GM19023 (cell line): ENCODE results near the gene SCAPER.

Experiments used
- ATAC-seq: cut with Tn5 transposase; IDR thresholded peaks from one replicate; pipeline ENCODE4 v1.9.1; 2021; ENCODE audit warnings: mild to moderate bottlenecking, moderate library complexity; ENCODE audit not compliant: unreplicated experiment

Gene SCAPER

GRCh38 chr15:76378691-76379090 is 526.4 kb downstream of the SCAPER start:
- no peak for ATAC-seq

- ATAC-seq = no peak
Measured at GRCh38 chr15:76377751-76378150, 527.4 kb downstream of the SCAPER start.

DNA sequence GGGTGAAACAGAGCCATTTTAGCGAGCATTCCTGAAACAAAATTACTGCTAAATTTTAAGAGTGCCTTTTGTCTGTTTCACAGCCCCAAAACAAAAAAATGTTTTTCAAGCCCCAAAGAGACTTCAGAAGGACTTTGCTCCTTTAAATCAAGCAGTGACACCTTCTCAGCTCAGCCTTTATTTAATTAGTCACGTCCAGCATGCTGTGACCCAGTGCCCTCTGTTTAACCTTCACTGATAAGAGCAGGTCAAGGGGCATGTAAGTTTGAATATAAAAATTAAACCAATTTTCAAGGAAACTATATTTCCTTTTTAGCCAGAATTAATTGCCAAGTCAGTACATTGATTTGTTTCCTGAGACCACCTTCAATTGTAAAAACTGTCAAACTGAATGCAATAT is 527.9 kb downstream of the SCAPER start:
- no peak for ATAC-seq

- no peak for ATAC-seq
Measured at GRCh38 chr15:76376816-76377215, 528.3 kb downstream of the SCAPER start.

- no peak for ATAC-seq
Measured at GRCh38 chr15:76376029-76376428, 529.1 kb downstream of the SCAPER start.

- no peak for ATAC-seq
Measured at GRCh38 chr15:76368122-76368621, 537.0 kb downstream of the SCAPER start.

GRCh38 chr15:76366714-76367113 is 538.4 kb downstream of the SCAPER start:
- ATAC-seq = no peak

- no peak for ATAC-seq
Measured at GRCh38 chr15:76363251-76363650, 541.9 kb downstream of the SCAPER start.

DNA sequence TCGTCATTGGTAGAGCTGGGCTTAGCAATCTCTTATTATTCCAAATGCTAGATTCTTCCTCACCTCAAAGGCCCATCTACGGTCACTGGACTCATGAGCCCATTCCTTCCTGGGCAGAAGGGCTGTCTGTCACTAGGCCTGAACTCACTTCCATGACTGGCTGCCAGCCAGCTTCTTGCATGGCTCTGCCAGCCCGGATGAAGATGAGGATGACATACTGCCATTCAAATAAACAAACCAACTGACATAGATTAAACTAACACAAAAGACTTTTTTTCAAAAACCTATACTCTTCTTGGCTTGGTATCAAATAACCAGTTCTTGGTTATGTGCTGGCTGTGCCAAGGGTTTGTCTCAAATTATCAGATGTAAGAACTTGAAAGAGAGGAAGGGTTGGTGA is 544.7 kb downstream of the SCAPER start:
- ATAC-seq = no peak

DNA sequence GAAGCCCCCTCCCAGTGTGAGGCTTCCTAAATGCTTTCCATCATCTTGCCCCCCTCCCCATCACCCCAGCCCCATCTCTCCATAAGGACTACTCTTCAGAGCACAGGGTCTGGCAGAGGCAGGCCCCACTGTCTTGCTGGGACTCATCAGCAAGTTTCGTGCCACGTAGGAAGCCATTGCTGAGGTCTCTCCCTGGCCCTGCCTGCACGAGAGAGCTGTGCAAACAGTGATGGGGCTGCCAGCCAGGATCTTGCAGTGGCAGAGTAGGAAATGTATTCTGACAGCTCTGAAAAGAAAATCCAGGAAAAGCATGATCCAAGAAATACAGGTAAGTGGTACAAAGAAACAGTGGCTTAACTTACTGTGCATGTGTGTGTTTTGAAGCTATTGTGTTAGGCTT is 546.0 kb downstream of the SCAPER start:
- ATAC-seq = no peak

GRCh38 chr15:76358453-76358852 is 546.7 kb downstream of the SCAPER start:
- no peak for ATAC-seq

DNA sequence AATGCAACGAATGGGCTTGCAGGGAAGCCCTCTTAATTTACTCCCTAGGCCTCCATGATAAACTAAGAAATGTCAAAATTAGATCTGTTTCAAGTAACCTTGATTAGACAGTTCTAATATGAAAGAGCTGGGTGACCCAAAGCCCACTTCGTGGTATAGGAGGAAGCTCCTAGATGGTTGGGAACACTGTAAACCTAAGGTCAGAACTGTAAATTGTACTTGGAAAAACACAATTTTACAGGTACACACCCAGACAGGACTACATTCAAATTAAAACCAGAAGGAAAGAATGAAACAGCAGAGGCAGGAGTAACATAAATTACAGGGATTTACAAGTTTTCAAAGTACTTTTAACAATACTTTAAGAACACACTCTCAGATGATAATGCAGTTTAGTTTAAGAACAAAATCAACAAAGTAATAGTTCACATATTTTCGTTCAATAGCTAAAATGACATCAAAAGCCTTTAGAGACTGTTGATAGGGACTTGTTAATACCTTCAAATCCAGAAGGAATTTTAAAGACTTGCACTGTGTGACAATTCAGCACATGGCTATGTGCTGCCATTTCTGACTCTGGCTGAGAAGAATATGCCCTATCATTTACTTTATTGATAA is 550.2 kb downstream of the SCAPER start:
- no peak for ATAC-seq

DNA sequence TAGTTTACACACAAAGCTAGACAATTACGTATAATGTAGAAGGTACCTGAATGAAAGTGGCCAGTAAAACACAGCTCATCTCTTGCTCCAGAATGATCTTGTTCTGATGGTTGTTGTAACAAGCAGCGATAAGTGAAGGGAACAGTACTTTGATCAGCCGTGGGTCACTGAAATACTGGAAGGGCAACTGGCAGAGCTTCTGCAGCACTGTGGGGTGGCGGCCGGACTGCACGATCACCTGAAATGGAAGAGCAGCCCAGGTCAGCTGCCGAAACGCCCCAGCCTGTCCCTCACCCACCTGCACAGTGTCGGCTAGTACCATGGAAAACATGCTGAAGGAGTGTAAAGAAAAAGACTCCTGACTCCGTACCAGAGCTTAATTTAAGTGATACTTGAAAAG is 551.2 kb downstream of the SCAPER start:
- ATAC-seq = no peak

- no peak for ATAC-seq
Measured at GRCh38 chr15:76353023-76353577, 552.0 kb downstream of the SCAPER start.

- ATAC-seq = no peak
Measured at GRCh38 chr15:76349301-76350070, 555.7 kb downstream of the SCAPER start.

DNA sequence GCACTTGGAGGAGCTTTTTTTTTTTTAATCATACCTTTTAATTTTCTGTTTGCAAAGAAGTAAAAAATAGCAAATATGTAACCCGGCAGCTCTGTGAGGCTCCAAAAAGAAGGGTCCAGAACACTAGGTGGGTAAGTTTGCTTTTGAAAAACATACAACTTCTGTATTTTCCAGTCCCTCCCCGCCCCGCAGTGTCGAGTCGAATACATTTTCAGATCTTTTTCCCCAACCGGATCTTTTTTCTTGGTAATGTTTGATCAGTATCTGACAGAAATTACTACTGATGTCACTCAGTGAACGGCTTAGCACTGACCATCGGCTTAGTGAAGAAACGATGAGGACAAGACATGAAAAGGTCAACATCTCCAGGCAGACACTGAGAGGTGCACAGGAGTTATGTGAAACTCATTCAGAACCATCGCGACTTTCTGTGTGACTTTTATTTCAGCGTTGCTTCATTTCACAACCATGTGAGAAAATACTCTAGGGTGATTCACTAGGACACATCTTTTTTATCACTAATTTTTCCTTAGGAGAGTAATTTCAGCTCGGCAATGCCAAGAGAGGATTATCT is 557.6 kb downstream of the SCAPER start:
- ATAC-seq = no peak

GRCh38 chr15:76346669-76347481 is 558.3 kb downstream of the SCAPER start:
- no peak for ATAC-seq

DNA sequence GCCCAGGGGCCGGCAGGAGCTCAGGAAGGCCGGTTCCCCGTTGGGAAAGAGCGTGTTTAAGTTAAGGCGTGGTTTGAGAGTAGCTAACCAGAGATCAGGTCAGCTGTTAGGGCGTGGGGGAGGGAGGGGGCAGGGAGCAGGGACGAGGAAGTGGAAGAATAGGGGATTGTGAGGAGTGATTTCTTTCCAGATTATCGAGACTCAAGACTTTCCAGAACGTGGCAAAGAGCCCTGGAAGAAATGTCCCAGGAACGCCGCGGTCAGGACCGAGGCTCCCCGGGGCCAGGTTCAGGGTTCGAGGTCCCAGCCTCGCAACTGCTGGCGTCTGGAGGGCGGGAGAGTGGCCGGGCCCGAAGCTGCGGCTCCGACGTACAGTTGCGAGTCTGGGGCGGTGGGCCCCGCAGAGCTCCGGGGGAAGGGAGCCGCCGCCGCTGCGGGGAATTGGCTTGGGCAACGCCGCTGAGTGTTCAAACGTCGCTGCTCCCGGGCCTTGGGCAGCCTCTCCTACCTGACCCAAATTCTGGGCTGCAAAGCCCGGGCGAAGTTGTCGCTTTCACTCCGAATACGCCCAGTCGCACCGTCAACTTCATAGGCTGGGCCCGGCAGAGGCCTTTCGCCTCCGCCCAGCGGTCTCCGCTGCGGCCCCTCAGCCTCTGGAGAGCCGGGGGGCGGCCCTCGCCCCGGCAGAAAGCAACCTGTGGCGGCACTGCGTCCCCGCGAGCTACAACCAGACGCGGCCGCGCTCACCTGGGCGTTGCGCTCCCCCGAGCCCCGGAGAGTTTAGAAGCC is 559.1 kb downstream of the SCAPER start:
- no peak for ATAC-seq

- ATAC-seq = no peak
Measured at GRCh38 chr15:76345583-76345879, 559.6 kb downstream of the SCAPER start.

DNA sequence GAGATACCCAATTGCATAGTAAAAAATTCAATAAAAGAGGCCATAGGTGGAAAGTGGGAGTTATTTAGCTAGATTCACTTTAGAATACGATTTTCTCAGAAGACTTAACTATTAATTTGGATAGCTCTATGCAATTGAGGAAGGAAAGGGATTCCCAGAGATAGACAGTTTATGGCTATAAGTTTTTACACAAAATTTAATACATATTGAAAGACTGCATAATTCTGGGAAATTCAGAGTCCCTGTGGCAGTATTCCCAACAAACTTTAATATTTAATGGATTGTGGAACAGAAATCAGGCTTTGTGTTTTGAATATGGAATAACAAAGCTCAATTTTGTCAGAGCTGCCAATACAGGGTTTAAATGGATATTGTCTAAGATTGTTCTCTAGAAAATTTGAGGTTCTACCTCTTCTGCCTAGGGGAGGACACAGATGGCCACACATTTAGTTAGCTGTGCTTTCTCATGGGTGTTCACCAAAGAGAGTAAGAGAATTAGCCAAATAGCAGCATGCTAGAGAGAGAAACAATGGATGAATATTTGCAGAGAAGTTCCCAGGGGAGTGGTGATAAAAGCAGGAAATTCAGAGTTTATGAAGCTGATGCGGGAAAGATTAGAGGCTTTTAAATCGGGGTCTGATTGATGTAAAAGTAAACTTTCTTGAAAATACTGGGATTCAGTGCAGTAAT is 560.1 kb downstream of the SCAPER start:
- ATAC-seq = no peak
